NCI-H460 (cell line): Measurements from ENCODE around the gene TTLL9. TPM values are rescaled to one million over a fixed set of nuclear protein-coding genes. Genes with fewer than 3 reads are reported as not detected.
"Not testable (repeated sequence)": the region's sequence is repeated elsewhere in the genome, so short reads cannot be mapped to it uniquely, and the experiment has no call there.

Experiments used
- DNase-seq: peaks from one replicate; pipeline ENCODE4 v3.0.0-alpha.2; 2016; ENCODE audit warnings: low read depth; ENCODE audit errors: extremely low read depth
- total RNA-seq: library from RNA; depleted of rRNA; stranded (reverse); fragments of >200 nt; shearing (Covaris generic); gene quantifications from 2 replicates; pipeline ENCODE4 v1.2.3, GENCODE V29; 2014

Gene TTLL9
- total RNA-seq, 1 experiment from 2014 or later = not detected

- no peak for DNase-seq
These were observed 45.3 kb downstream of the TTLL9 start for GRCh38 chr20:31915491-31916280.

GRCh38 chr20:31916708-31917107 is 46.3 kb downstream of the TTLL9 start:
- no peak for DNase-seq

GRCh38 chr20:31917962-31918412 is 47.6 kb downstream of the TTLL9 start:
- not testable (repeated sequence) for DNase-seq

GRCh38 chr20:31918466-31919105 is 48.2 kb downstream of the TTLL9 start:
- no peak for DNase-seq

- DNase-seq = no peak
These were observed 49.1 kb downstream of the TTLL9 start for GRCh38 chr20:31919410-31920155.

- no peak for DNase-seq
These were observed 49.9 kb downstream of the TTLL9 start for GRCh38 chr20:31920275-31920855.

- DNase-seq = not testable (repeated sequence)
These were observed 51.0 kb downstream of the TTLL9 start for GRCh38 chr20:31921480-31921879.

- no peak for DNase-seq
These were observed 51.7 kb downstream of the TTLL9 start for GRCh38 chr20:31922181-31922580.

DNA sequence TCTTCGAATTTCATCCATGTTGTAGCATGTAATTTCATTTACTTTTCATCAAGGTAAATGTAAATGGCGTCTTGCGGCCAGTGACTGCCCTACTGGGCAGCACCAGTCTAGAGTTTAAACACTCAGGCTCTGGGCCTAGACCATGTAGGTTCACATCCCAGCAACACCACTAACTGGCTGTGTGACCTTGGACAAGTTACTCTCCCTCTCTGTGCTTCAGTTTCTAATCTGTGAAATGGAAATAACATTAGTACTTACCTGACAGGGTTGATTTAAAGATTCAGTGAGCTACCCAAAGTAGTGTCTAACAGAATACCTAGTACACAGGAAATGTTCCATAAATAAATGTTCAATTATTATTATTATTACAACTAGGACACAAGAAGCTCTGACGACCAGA is 52.2 kb downstream of the TTLL9 start:
- no peak for DNase-seq

DNA sequence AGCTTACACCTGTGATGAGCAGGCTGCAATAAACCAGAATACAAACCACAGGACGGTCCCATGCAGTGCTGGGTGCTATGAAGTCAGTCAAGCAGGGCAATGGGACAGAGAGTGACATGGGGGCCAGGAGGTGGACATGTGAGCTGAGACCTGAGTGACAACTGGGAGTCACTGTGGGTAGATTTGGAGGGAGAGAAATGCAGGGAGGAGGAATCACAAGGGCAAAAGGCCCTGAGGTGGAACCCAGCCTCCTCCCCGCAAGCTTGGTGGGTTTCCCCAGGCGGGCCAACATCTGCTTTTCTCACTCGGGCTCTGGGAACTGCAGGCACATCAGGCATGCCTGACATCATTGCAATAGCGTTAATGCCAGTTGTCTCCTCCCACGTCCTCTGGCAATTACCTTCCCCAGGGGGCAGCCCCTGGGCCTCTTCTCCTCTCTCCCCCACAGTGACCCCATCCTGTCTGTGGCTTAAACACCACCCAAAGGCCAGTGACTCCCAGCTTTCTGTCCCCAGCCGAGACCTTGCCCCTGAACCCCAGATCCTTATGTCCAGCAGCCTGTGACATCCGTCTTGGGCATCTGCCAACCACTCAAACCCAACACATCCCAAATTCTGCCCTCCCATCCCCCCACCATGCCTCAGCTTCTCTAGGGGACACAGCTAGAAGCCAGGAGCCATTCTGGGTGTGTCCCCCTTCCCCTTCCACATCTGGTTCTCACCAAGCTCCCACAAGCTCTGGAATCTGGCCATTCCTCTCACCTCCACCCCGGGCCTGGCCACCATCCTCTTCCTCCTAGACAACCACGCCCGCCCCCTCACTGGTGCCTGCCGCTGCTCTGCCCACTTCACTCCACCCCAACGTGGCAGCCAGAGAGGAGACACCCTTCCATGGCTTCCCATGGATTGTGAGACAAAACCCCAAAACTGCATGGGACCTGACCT is 53.2 kb downstream of the TTLL9 start:
- DNase-seq = no peak

DNA sequence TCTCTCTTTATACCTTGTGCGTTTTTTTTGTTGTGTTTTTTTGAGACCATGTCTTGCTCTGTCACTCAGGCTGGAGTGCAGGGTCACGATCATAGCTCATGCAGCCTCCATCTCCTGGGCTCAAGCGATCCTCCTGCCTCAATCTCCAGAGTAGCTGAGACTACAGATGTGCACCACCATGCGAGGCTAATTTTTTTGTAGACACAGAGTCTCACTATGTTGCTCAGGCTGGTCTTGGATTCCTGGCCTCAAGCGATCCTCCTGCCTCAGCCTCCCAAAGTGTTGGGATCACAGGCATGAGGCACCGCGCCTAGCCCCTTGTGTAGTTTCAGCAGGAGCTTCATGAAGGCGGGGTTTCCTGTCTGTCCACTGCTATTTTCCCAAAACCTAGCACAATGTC is 54.1 kb downstream of the TTLL9 start:
- no peak for DNase-seq

GRCh38 chr20:31925631-31926030 is 55.2 kb downstream of the TTLL9 start:
- no peak for DNase-seq

GRCh38 chr20:31926493-31926892 is 56.1 kb downstream of the TTLL9 start:
- no peak for DNase-seq

- no peak for DNase-seq
These were observed 57.3 kb downstream of the TTLL9 start for GRCh38 chr20:31927627-31928159.

DNA sequence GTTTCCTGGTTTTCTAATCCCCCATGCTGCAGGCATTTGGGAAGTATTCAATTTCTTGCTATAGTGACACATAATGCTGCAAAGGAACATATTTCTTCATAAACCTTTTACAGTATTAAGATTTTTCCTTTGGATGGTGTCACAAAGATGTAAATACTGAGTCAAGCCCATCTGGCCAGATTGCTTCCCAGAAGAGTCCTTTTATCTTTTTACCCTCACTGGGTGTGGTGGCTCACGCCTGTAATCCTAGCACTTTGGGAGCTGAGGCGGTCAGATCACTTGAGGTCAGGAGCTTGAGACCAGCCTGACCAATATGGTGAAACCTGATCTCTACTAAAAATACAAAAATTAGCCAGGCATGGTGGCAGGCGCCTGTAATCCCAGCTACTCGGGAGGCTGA is 59.2 kb downstream of the TTLL9 start:
- DNase-seq = not testable (repeated sequence)

GRCh38 chr20:31930779-31931178 is 60.3 kb downstream of the TTLL9 start:
- no peak for DNase-seq

GRCh38 chr20:31933698-31934097 is 63.3 kb downstream of the TTLL9 start:
- DNase-seq = no peak

- DNase-seq = no peak
These were observed 64.1 kb downstream of the TTLL9 start for GRCh38 chr20:31934491-31934890.

GRCh38 chr20:31934968-31935764 is 64.7 kb downstream of the TTLL9 start:
- DNase-seq = no peak
